KOPT-K1 (cell line): ENCODE results near the gene ELOVL6.
A peak's percentile ranks its signal among the peaks of the same experiment; 100 is the strongest.

Source experiments
- H3K27ac ChIP-seq: fragments of 200-600 bp; sonication (generic); 2 replicates; pipeline ENCODE4 v1.5.1; 2016; ENCODE audit warnings: antibody characterized with exemption, mild to moderate bottlenecking, low read depth, low read length; ENCODE audit not compliant: poor library complexity, severe bottlenecking
- H3K36me3 ChIP-seq: fragments of 200-600 bp; sonication (generic); 2 replicates; pipeline ENCODE4 v1.5.1; 2017; ENCODE audit warnings: antibody characterized with exemption, mild to moderate bottlenecking, low read length, moderate library complexity; ENCODE audit not compliant: insufficient read depth
- H3K9me3 ChIP-seq: fragments of 200-600 bp; sonication (generic); 2 replicates; pipeline ENCODE4 v1.5.1; 2017; ENCODE audit warnings: antibody characterized with exemption, low read length, mild to moderate bottlenecking; ENCODE audit not compliant: insufficient read depth, poor library complexity, severe bottlenecking

ELOVL6 gene

DNA sequence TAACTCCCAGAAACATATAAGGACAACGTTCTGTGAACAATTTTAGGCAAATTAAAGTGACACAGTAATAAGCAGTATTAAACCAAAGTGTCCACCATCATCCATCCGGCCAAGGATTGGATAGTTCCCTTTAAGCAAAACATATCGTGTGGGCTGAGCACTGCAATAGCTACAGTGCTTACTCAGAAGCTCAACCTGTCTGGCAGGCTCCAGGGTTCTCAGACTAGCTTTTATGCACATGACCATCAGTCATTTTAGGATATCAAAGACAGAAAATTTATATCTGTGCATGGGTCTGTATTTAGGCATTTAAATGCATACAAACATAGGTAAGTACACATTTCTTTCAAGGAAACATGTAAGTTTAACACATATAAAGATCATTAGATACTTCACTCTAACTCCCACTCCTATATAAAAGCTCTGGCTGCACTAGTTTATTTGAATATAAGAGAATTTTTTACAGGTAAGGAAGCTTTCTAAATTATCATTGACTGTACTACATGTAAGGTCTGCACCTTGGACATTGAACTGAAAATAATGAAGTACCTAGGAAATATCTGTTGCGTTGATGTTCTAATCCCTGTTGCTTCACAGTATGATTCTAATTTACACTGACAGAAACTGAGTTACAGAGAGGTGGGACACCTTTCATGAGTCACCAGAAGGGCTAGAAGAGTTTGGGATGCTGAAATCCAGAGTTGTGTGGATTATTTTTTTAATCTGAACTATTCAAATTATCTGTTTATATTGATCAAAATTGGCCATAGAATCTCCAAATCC is 67.6 kb downstream of the ELOVL6 start:
- H3K27ac ChIP-seq: no peak overlapping the region
- H3K9me3 ChIP-seq: no peaks in the 10 kb centered on the region
- no peaks in the 10 kb centered on the region for H3K36me3 ChIP-seq

DNA sequence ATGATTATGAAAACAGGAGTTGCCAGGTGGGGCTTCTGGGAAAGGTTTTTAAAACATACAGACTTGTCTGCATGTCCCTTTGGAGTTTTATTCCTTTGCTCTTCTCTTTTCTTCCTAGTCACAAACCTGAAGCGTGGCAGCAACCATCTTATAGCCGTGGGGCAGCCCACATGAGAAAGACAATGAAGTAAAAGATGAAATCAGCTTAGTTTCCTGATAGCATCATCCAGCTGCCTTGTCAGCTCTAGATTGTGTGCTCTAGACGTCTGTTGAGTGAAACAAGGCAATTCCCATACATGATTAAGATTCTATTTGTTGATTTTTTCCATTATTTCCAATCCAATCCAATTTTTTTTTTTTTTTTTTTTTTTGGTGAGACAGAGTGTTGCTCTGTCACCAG is 68.9 kb downstream of the ELOVL6 start:
- H3K27ac ChIP-seq: no peak overlapping the region
- H3K9me3 ChIP-seq: no peaks in the 10 kb centered on the region
- H3K36me3 ChIP-seq: no peaks in the 10 kb centered on the region

DNA sequence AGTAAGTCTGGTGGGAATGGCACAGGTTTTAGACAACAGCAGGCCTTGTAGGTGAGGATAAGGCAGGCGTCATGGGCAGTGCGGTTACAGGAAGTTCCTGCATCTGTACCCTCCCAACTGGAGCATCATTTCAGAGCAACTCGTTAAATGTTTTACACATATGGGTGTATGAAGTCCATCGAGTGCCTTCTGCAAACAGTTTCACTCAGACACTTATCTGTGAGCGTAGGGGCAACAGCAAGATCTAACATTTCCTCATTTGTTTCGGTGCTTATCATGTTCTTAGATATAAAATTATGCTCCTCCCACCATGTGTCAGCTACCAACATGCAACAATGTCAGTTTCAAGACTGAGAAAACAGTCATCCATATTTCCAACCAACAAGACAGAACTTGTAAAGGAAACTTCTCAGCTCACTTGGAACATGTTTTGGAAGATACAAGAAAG is 69.9 kb downstream of the ELOVL6 start:
- Histone ChIP-seq H3K36me3 (no peaks in the 10 kb centered on the region), H3K9me3 (no peaks in the 10 kb centered on the region), H3K27ac (no peak overlapping the region)

- Histone ChIP-seq H3K9me3 (no peaks in the 10 kb centered on the region), H3K27ac (no peak overlapping the region), H3K36me3 (no peaks in the 10 kb centered on the region)
Observed at GRCh38 chr4:110128029-110128428, 70.4 kb downstream of the ELOVL6 start.

DNA sequence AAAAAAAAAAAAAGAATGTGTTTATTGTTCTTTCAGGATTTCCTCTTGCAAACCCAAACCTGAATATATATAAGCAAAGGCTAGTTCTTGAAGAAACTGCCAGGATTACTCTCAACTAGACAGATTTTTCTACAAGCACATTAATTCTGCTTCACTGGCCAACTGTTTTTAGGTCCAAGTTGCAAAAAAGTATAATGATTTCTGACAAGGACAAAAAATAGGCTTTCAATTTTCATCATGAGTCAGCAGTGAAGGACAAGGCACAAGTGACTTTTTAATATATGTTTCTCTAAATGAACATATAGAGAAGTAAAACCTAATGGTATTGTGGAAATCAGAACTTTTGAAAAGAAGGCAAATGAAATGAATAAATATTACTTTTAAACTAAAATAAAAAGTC is 73.7 kb downstream of the ELOVL6 start:
- H3K36me3 ChIP-seq: no peaks in the 10 kb centered on the region
- no peaks in the 10 kb centered on the region for H3K9me3 ChIP-seq
- no peak overlapping the region for H3K27ac ChIP-seq

- H3K27ac ChIP-seq: no peak overlapping the region
- no peaks in the 10 kb centered on the region for H3K36me3 ChIP-seq
- no peaks in the 10 kb centered on the region for H3K9me3 ChIP-seq
Observed at GRCh38 chr4:110122201-110122600, 76.2 kb downstream of the ELOVL6 start.

- Histone ChIP-seq H3K9me3 (no peaks in the 10 kb centered on the region), H3K27ac (no peak overlapping the region), H3K36me3 (no peaks in the 10 kb centered on the region)
Observed at GRCh38 chr4:110120506-110120905, 77.9 kb downstream of the ELOVL6 start.

DNA sequence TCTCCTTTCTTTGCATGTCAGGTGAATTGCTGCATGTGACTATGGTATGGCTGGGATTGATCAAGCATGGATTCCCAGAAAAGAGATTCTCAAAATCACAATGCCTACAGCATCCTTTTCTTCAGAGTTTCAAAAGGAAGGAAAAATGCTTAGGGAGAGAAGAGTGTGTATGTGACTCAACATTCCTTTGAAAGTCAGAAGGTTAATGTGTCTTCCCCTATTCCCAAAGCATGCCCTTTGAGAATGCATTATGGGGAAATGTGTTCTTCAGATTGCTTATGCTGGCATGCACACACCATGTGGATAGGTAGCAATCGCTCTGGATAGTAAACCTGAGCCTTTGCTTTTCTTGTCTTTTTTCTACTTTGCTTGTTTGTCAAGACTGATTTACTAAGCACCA is 78.5 kb downstream of the ELOVL6 start:
- no peaks in the 10 kb centered on the region for H3K9me3 ChIP-seq
- H3K36me3 ChIP-seq: no peaks in the 10 kb centered on the region
- H3K27ac ChIP-seq: peak overlapping the region; percentile 15

DNA sequence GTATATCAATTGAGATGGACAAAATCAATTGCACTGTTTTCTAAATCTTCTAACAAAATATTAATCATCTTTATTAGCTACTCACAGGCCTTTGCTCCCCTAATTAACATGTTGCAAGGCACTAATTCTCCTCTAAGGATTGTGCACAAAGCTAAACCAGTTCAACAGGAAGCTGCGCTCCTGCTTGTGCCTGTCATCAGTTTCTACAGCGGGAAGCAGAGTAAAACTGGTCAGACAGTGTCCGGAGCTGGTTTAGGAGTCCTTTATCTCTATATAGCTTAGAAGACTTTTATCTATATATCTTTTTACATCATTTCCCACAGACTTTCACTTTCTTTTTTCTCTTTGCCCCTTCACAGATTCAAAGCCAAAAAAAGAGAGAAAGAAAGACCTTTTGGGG is 79.1 kb downstream of the ELOVL6 start:
- no peaks in the 10 kb centered on the region for H3K9me3 ChIP-seq
- H3K36me3 ChIP-seq: no peaks in the 10 kb centered on the region
- H3K27ac ChIP-seq: peak overlapping the region; percentile 15

GRCh38 chr4:110112056-110112455 is 86.4 kb downstream of the ELOVL6 start:
- Histone ChIP-seq H3K9me3 (no peaks in the 10 kb centered on the region), H3K36me3 (no peaks in the 10 kb centered on the region), H3K27ac (no peak overlapping the region)

- Histone ChIP-seq H3K36me3 (no peaks in the 10 kb centered on the region), H3K27ac (no peak overlapping the region)
Observed at GRCh38 chr4:110109455-110109854, 89.0 kb downstream of the ELOVL6 start.

GRCh38 chr4:110108960-110109359 is 89.5 kb downstream of the ELOVL6 start:
- no peaks in the 10 kb centered on the region for H3K9me3 ChIP-seq
- H3K36me3 ChIP-seq: no peaks in the 10 kb centered on the region
- H3K27ac ChIP-seq: no peak overlapping the region

More at GRCh38 chr4:110109455-110109854, 89.0 kb downstream of the ELOVL6 start:
- no peaks in the 10 kb centered on the region for H3K9me3 ChIP-seq

DNA sequence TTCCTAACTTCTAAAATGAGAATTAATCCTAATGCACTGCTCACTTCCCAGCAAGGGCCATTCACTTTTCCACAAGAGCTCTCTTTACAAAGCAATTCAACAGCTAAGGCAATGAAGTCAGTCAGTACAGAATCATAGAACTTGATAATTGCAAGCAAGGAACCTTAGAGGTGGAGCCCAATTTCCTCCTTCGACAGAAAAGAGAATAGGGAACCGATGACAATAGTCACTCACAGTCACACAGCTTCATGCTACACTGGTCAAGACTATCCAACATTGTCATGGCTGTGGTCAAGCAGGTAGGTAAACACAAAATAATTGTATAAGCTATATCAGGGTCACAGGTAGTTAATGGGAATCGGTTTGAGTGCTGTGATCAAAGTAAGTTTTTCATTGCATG is 90.0 kb downstream of the ELOVL6 start:
- Histone ChIP-seq H3K36me3 (no peaks in the 10 kb centered on the region), H3K9me3 (no peaks in the 10 kb centered on the region), H3K27ac (no peak overlapping the region)

DNA sequence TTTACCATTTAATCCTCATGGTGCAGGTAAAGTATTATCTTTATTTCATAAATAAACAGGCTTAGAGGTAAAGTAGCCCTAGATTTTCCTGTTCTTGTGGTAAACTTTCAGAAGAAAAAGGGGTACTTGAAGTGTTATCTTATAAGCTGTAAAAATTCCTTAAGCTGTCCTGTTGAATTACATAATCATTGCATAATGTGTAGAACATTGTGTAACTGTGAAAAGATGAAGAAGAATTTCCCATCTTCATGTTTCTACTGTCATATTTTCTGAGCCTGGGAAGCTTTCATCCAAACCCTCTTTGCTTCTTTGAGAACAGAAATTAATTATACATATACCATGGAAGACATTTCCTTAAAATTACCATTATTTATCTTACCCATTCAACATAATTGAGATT is 90.5 kb downstream of the ELOVL6 start:
- H3K36me3 ChIP-seq: no peaks in the 10 kb centered on the region
- no peaks in the 10 kb centered on the region for H3K9me3 ChIP-seq
- H3K27ac ChIP-seq: no peak overlapping the region

DNA sequence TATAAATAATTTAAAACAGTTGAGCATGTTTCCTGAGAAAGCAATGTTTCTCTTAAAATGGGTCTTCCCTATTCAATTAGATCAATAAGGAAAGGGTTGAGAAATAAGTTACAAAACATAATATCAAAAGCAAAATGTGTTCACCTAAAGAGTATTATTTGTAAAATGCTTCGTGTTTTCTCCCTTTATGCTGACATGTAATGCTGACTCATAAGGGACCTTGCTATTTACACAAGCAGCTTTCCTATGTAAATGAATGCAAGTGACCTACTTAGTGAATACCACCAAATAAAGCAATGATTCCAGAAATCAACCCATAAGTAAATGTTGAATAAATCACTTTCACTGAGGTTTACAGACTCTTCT is 91.5 kb downstream of the ELOVL6 start:
- no peaks in the 10 kb centered on the region for H3K9me3 ChIP-seq
- H3K36me3 ChIP-seq: no peaks in the 10 kb centered on the region
- no peak overlapping the region for H3K27ac ChIP-seq

- H3K36me3 ChIP-seq: no peaks in the 10 kb centered on the region
- H3K27ac ChIP-seq: no peak overlapping the region
- H3K9me3 ChIP-seq: no peaks in the 10 kb centered on the region
Observed at GRCh38 chr4:110104661-110105060, 93.8 kb downstream of the ELOVL6 start.
